ENCODE data around the gene CSMD2.

The CSMD2 gene

GRCh38 chr1:34167389-34167788 lies 2.4 kb upstream of the CSMD2 start:
- no peaks in the 10 kb centered on the region for H3K36me3 ChIP-seq (ENCODE audit: insufficient read depth, low read length)
- no peak overlapping the region for H3K4me3 ChIP-seq (ENCODE audit: low read length)
- H3K27me3 ChIP-seq (ENCODE audit: insufficient read depth, low read length): peaks cover 64% of the 10 kb centered on the region
- peaks cover 4% of the 10 kb centered on the region for H3K4me1 ChIP-seq (ENCODE audit: insufficient read depth, low read length)
- H3K9me3 ChIP-seq (ENCODE audit: low read length): no peaks in the 10 kb centered on the region
- H2AFZ ChIP-seq (ENCODE audit: low read depth, low read length): no peak overlapping the region

- Histone ChIP-seq H3K4me1 (ENCODE audit: insufficient read depth, low read length) (peaks cover 4% of the 10 kb centered on the region), H2AFZ (ENCODE audit: low read depth, low read length) (no peak overlapping the region), H3K27me3 (ENCODE audit: insufficient read depth, low read length) (peaks cover 66% of the 10 kb centered on the region), H3K36me3 (ENCODE audit: insufficient read depth, low read length) (no peaks in the 10 kb centered on the region), H3K9me3 (ENCODE audit: low read length) (no peaks in the 10 kb centered on the region), H3K4me3 (ENCODE audit: low read length) (no peak overlapping the region)
Measured at GRCh38 chr1:34166625-34167361, 1.8 kb upstream of the CSMD2 start.

GRCh38 chr1:34166191-34166624 lies 1.2 kb upstream of the CSMD2 start:
- H3K36me3 ChIP-seq (ENCODE audit: insufficient read depth, low read length): no peaks in the 10 kb centered on the region
- no peak overlapping the region for H3K4me3 ChIP-seq (ENCODE audit: low read length)
- peaks cover 4% of the 10 kb centered on the region for H3K4me1 ChIP-seq (ENCODE audit: insufficient read depth, low read length)
- H3K27me3 ChIP-seq (ENCODE audit: insufficient read depth, low read length): peaks cover 69% of the 10 kb centered on the region
- H2AFZ ChIP-seq (ENCODE audit: low read depth, low read length): no peak overlapping the region
- no peaks in the 10 kb centered on the region for H3K9me3 ChIP-seq (ENCODE audit: low read length)

- Histone ChIP-seq H3K9me3 (ENCODE audit: low read length) (no peaks in the 10 kb centered on the region), H2AFZ (ENCODE audit: low read depth, low read length) (peak overlapping the region; percentile 72), H3K36me3 (ENCODE audit: insufficient read depth, low read length) (no peaks in the 10 kb centered on the region), H3K4me3 (ENCODE audit: low read length) (no peak overlapping the region), H3K27me3 (ENCODE audit: insufficient read depth, low read length) (peaks cover 77% of the 10 kb centered on the region), H3K4me1 (ENCODE audit: insufficient read depth, low read length) (peaks cover 4% of the 10 kb centered on the region)
Measured at GRCh38 chr1:34165422-34165921, 442 bp upstream of the CSMD2 start.

GRCh38 chr1:34163792-34164731 lies 968 bp downstream of the CSMD2 start:
- H3K36me3 ChIP-seq (ENCODE audit: insufficient read depth, low read length): no peaks in the 10 kb centered on the region
- H3K27me3 ChIP-seq (ENCODE audit: insufficient read depth, low read length): peaks cover 88% of the 10 kb centered on the region
- no peak overlapping the region for H2AFZ ChIP-seq (ENCODE audit: low read depth, low read length)
- H3K9me3 ChIP-seq (ENCODE audit: low read length): no peaks in the 10 kb centered on the region
- no peak overlapping the region for H3K4me3 ChIP-seq (ENCODE audit: low read length)
- peaks cover 4% of the 10 kb centered on the region for H3K4me1 ChIP-seq (ENCODE audit: insufficient read depth, low read length)

- H3K27me3 ChIP-seq (ENCODE audit: insufficient read depth, low read length): peaks cover 83% of the 10 kb centered on the region
- no peak overlapping the region for H3K4me3 ChIP-seq (ENCODE audit: low read length)
- H2AFZ ChIP-seq (ENCODE audit: low read depth, low read length): no peak overlapping the region
- no peaks in the 10 kb centered on the region for H3K9me3 ChIP-seq (ENCODE audit: low read length)
- peaks cover 4% of the 10 kb centered on the region for H3K4me1 ChIP-seq (ENCODE audit: insufficient read depth, low read length)
- no peaks in the 10 kb centered on the region for H3K36me3 ChIP-seq (ENCODE audit: insufficient read depth, low read length)
Measured at GRCh38 chr1:34162852-34163766, 1.9 kb downstream of the CSMD2 start.

GRCh38 chr1:34156739-34157138 lies 8.3 kb downstream of the CSMD2 start:
- Histone ChIP-seq H2AFZ (ENCODE audit: low read depth, low read length) (no peak overlapping the region), H3K36me3 (ENCODE audit: insufficient read depth, low read length) (no peaks in the 10 kb centered on the region), H3K4me3 (ENCODE audit: low read length) (no peak overlapping the region), H3K27me3 (ENCODE audit: insufficient read depth, low read length) (peaks cover 27% of the 10 kb centered on the region), H3K9me3 (ENCODE audit: low read length) (no peaks in the 10 kb centered on the region), H3K4me1 (ENCODE audit: insufficient read depth, low read length) (no peaks in the 10 kb centered on the region)

- H3K27me3 ChIP-seq (ENCODE audit: insufficient read depth, low read length): peaks cover 18% of the 10 kb centered on the region
- H3K4me1 ChIP-seq (ENCODE audit: insufficient read depth, low read length): no peaks in the 10 kb centered on the region
- H3K4me3 ChIP-seq (ENCODE audit: low read length): no peak overlapping the region
- no peaks in the 10 kb centered on the region for H3K36me3 ChIP-seq (ENCODE audit: insufficient read depth, low read length)
- H3K9me3 ChIP-seq (ENCODE audit: low read length): no peaks in the 10 kb centered on the region
- no peak overlapping the region for H2AFZ ChIP-seq (ENCODE audit: low read depth, low read length)
Measured at GRCh38 chr1:34155860-34156259, 9.2 kb downstream of the CSMD2 start.

- Histone ChIP-seq H3K36me3 (ENCODE audit: insufficient read depth, low read length) (no peaks in the 10 kb centered on the region), H2AFZ (ENCODE audit: low read depth, low read length) (no peak overlapping the region), H3K4me1 (ENCODE audit: insufficient read depth, low read length) (no peaks in the 10 kb centered on the region), H3K4me3 (ENCODE audit: low read length) (no peak overlapping the region), H3K9me3 (ENCODE audit: low read length) (no peaks in the 10 kb centered on the region), H3K27me3 (ENCODE audit: insufficient read depth, low read length) (peaks cover 2% of the 10 kb centered on the region)
Measured at GRCh38 chr1:34153246-34153645, 11.8 kb downstream of the CSMD2 start.

- Histone ChIP-seq H3K36me3 (ENCODE audit: insufficient read depth, low read length) (no peaks in the 10 kb centered on the region), H3K4me3 (ENCODE audit: low read length) (no peak overlapping the region), H3K27me3 (ENCODE audit: insufficient read depth, low read length) (no peaks in the 10 kb centered on the region), H3K4me1 (ENCODE audit: insufficient read depth, low read length) (no peaks in the 10 kb centered on the region), H2AFZ (ENCODE audit: low read depth, low read length) (no peak overlapping the region), H3K9me3 (ENCODE audit: low read length) (no peaks in the 10 kb centered on the region)
Measured at GRCh38 chr1:34149501-34149900, 15.5 kb downstream of the CSMD2 start.

- Histone ChIP-seq H3K27me3 (ENCODE audit: insufficient read depth, low read length) (no peaks in the 10 kb centered on the region), H3K4me1 (ENCODE audit: insufficient read depth, low read length) (no peaks in the 10 kb centered on the region), H3K4me3 (ENCODE audit: low read length) (no peak overlapping the region), H3K9me3 (ENCODE audit: low read length) (no peaks in the 10 kb centered on the region), H3K36me3 (ENCODE audit: insufficient read depth, low read length) (no peaks in the 10 kb centered on the region), H2AFZ (ENCODE audit: low read depth, low read length) (no peak overlapping the region)
Measured at GRCh38 chr1:34147301-34147700, 17.7 kb downstream of the CSMD2 start.

GRCh38 chr1:34144766-34145165 lies 20.3 kb downstream of the CSMD2 start:
- H3K27me3 ChIP-seq (ENCODE audit: insufficient read depth, low read length): peaks cover 3% of the 10 kb centered on the region
- no peaks in the 10 kb centered on the region for H3K36me3 ChIP-seq (ENCODE audit: insufficient read depth, low read length)
- no peaks in the 10 kb centered on the region for H3K4me1 ChIP-seq (ENCODE audit: insufficient read depth, low read length)

More at GRCh38 chr1:34144766-34145165, 20.3 kb downstream of the CSMD2 start:
- Histone ChIP-seq H2AFZ (ENCODE audit: low read depth, low read length) (no peak overlapping the region), H3K9me3 (ENCODE audit: low read length) (no peaks in the 10 kb centered on the region), H3K4me3 (ENCODE audit: low read length) (no peak overlapping the region)
